GM12801 (cell line): Measurements from ENCODE around the gene SYNGR2.

Experiments
- CTCF ChIP-seq: IDR thresholded peaks from one replicate; pipeline ENCODE4 v1.5.1; 2011; ENCODE audit warnings: control low read depth; ENCODE audit not compliant: insufficient read length; ENCODE audit errors: extremely low read depth

SYNGR2 gene

GRCh38 chr17:78131172-78132083, 37.0 kb upstream of the SYNGR2 start:
- no peak for TF ChIP-seq CTCF

GRCh38 chr17:78132084-78132676, 36.2 kb upstream of the SYNGR2 start:
- TF ChIP-seq CTCF: no peak

GRCh38 chr17:78132767-78133178, 35.6 kb upstream of the SYNGR2 start:
- no peak for TF ChIP-seq CTCF

DNA sequence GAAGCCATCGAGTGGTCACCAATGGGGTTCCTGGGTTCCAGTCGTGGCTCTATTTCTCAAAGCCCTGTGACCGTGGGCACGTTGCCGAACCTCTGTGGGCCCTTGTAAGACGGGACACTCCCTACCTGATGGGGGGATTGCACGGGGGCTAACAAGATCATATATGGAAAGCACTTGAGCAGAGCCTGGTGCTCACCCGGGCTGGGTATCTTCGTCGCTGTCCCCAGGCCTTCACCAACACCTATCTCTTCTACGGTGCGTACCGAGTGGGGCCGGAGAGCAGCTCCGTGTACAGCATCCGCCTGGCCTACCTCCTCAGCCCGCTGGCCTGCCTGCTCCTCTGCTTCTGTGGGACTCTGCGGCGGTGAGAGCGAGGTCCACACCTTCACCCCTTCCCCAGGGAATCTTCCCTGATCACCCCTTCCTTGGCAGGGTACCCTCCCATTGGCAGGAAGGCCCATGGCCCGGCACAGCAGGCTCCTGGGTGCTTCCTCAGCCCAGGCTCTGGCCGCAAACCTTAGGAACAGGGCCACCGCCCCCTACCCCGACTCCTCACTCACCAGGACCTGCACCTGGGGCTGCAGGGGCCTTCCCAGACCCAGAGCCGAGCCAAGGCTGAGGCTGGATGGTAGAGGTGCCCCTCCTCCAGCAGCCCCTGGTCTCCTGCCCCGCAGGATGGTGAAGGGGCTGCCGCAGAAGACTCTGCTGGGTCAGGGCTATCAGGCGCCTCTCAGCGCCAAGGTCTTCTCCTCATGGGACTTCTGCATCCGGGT, 35.0 kb upstream of the SYNGR2 start:
- no peak for TF ChIP-seq CTCF

GRCh38 chr17:78133971-78134898, 34.1 kb upstream of the SYNGR2 start:
- TF ChIP-seq CTCF: no peak

DNA sequence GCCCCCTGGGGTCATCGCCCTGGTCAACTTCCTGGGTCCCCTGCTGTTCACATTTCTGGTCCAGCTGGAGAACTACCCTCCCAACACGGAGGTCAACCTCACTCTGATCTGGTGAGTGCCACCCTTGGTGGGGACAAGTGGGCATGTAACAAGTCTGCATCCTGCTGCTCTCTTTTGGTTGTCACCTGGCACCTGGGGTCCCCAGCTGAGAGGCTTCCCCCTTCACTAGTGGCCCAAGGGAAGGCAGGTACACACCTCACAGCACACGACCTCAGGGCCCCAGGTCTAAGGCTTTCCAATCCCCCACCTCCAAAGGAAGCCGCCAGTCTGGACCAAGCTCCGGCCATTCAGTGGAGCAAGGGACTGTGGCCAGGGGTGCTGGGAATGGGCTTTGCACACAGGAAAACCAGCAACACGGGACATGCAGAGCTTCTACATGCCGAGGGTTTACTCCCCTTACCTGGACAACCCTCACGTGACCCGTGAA, 33.4 kb upstream of the SYNGR2 start:
- TF ChIP-seq CTCF: no peak
